Suprapubic skin (tissue), 4 donors: ENCODE results near the gene DAAM2. TPM values are rescaled to one million over a fixed set of nuclear protein-coding genes. Genes with fewer than 3 reads are reported as not detected.
A peak's percentile ranks its signal among the peaks of the same experiment; 100 is the strongest.

Source experiments
- DNase-seq, 2 donors: peaks; one replicate each; pipeline ENCODE4 v3.0.0-alpha.2; 2019; ENCODE audit warnings: low spot score in 2 of 2
- H3K27ac ChIP-seq: fragments of 200-600 bp; sonication (generic); one replicate; pipeline ENCODE4 v1.5.1; 2019
- H3K27me3 ChIP-seq: fragments of 200-600 bp; sonication (generic); one replicate; pipeline ENCODE4 v1.5.1; 2019
- H3K36me3 ChIP-seq: fragments of 200-600 bp; sonication (generic); one replicate; pipeline ENCODE4 v1.5.1; 2019
- H3K4me1 ChIP-seq: fragments of 200-600 bp; sonication (generic); one replicate; pipeline ENCODE4 v1.5.1; 2019
- H3K4me3 ChIP-seq: fragments of 200-600 bp; sonication (generic); one replicate; pipeline ENCODE4 v1.5.1; 2019; ENCODE audit warnings: mild to moderate bottlenecking
- H3K9me3 ChIP-seq: fragments of 200-600 bp; sonication (generic); one replicate; pipeline ENCODE4 v1.5.1; 2019
- EP300 ChIP-seq: sonication (generic); formaldehyde crosslinking; IDR thresholded peaks from one replicate; pipeline ENCODE4 v1.6.1; 2017; ENCODE audit warnings: antibody characterized with exemption
- POLR2A ChIP-seq, 2 donors: fragments of 450-650 bp; IDR thresholded peaks; one replicate each; pipeline ENCODE4 v1.6.1; 2017; ENCODE audit warnings: antibody characterized with exemption in 2 of 2, mild to moderate bottlenecking in 2 of 2, moderate library complexity in 2 of 2
- POLR2AphosphoS5 ChIP-seq, 3 donors: sonication (generic); formaldehyde crosslinking; IDR thresholded peaks; one replicate each; pipeline ENCODE4 v1.6.1; 2017; ENCODE audit warnings: antibody characterized with exemption in 3 of 3
- WGBS: methylation state at CpG from one replicate; pipeline ENCODE4 v1.1.5; 2018; 5-methylcytosine and 5-hydroxymethylcytosine counted together
- total RNA-seq, 4 donors: library from RNA; depleted of rRNA; stranded (reverse); fragments of >200 nt; gene quantifications; one replicate each; pipeline ENCODE4 v1.1.0, GENCODE V29; 2016
- TF ChIP-seq, protein P1 (sequence below), 2 donors: fragments of 200-600 bp in 1 of 2; fragments of 450-650 bp in 1 of 2; sonication (generic) in 1 of 2; IDR thresholded peaks; one replicate each; pipeline ENCODE4 v1.5.1; 2016 to 2019; ENCODE audit warnings: antibody characterized with exemption in 2 of 2, mild to moderate bottlenecking in 1 of 2, moderate library complexity in 1 of 2

Gene DAAM2
- 10 to 100 TPM in 2 of 4 donors, 1 to 10 TPM in 2; 4.7 to 17.6 (median 9.9) TPM for total RNA-seq

DNA sequence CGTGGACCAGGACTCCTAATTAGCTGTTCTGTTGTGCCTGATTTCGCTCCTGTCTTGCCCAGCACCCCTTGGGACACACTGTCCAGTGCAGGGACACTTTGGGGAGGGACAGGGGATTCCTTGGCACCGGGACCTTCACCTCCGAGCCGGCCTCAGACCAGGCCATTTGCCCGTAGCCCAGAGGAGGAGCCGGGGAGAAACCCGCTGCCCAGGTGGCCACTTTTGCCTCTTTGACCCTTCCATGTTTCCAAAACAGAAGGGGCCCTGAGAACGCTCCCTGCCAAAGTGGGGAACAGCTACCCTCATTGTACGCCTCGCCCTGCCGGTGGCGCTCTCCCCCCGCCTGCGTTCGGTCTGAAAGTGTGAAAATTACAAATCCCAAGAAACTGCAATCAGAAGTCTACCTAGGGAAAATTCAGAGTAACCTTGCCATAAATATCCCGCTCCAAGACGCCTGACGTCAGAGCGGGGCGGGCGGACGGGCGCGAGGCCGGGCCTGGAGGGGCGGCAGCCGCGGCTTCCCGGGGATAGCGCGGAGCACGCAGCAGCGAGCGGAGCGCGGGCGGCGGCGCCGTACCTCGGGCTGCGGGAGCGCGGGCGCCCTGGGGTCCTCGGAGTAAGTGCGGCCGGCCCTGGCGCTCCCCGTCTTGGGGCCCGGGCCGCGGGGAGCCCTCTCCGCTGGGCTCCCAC lies at the start of gene DAAM2:
Gene DAAM2, plus strand, starts transcription at position 527 of the 690 bp plus-strand sequence. CDS start 63,927 bp downstream, outside the sequence.
- 4% methylated on average over 53 of the region's 55 CpGs for WGBS
- TF ChIP-seq, protein P1, sequence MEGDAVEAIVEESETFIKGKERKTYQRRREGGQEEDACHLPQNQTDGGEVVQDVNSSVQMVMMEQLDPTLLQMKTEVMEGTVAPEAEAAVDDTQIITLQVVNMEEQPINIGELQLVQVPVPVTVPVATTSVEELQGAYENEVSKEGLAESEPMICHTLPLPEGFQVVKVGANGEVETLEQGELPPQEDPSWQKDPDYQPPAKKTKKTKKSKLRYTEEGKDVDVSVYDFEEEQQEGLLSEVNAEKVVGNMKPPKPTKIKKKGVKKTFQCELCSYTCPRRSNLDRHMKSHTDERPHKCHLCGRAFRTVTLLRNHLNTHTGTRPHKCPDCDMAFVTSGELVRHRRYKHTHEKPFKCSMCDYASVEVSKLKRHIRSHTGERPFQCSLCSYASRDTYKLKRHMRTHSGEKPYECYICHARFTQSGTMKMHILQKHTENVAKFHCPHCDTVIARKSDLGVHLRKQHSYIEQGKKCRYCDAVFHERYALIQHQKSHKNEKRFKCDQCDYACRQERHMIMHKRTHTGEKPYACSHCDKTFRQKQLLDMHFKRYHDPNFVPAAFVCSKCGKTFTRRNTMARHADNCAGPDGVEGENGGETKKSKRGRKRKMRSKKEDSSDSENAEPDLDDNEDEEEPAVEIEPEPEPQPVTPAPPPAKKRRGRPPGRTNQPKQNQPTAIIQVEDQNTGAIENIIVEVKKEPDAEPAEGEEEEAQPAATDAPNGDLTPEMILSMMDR (IDR thresholded peaks at IDR 0.05) = no peak
- TF ChIP-seq POLR2AphosphoS5 (IDR thresholded peaks at IDR 0.05) (no peak), POLR2A (IDR thresholded peaks at IDR 0.05) (peak in 1 of 2 donors; percentile 24), EP300 (no peak)
- Histone ChIP-seq H3K27ac (peak within 1 kb of the TSS; percentile 89), H3K9me3 (no peaks in the 10 kb centered on the region), H3K27me3 (peaks cover 18% of the 10 kb centered on the region), H3K4me1 (peaks cover 23% of the 10 kb centered on the region), H3K4me3 (peak within 1 kb of the TSS; percentile 60), H3K36me3 (no peaks in the 10 kb centered on the region)
- peak in 1 of 2 donors; percentile 71 for DNase-seq

DNA sequence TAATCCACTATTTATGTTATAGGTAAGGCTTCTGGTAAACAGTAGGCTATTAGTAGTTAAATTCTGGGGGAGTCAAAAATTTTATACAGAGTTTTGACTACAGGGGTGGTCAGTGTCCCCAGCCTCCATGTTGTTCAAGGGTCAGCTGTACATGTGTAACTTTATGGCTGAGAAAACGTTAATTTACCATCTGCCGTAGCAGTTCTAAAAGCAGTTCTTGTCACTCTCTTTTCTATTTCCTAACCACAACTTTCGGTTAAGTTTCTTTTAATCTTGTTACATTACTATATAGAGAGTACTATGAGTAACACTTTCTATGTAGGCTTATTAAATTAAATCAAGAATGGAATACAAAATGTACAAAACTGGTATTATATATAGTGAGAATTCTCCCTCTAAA lies 45.4 kb upstream of the DAAM2 start:
- no peak for TF ChIP-seq EP300
- TF ChIP-seq POLR2AphosphoS5 (IDR thresholded peaks at IDR 0.05) = no peak
- Histone ChIP-seq H3K4me3 (no peak overlapping the region), H3K4me1 (no peaks in the 10 kb centered on the region), H3K27me3 (no peaks in the 10 kb centered on the region), H3K27ac (no peak overlapping the region), H3K9me3 (no peaks in the 10 kb centered on the region), H3K36me3 (no peaks in the 10 kb centered on the region)
- DNase-seq = no peak
- 90% methylated on average over 3 of the region's 3 CpGs for WGBS

DNA sequence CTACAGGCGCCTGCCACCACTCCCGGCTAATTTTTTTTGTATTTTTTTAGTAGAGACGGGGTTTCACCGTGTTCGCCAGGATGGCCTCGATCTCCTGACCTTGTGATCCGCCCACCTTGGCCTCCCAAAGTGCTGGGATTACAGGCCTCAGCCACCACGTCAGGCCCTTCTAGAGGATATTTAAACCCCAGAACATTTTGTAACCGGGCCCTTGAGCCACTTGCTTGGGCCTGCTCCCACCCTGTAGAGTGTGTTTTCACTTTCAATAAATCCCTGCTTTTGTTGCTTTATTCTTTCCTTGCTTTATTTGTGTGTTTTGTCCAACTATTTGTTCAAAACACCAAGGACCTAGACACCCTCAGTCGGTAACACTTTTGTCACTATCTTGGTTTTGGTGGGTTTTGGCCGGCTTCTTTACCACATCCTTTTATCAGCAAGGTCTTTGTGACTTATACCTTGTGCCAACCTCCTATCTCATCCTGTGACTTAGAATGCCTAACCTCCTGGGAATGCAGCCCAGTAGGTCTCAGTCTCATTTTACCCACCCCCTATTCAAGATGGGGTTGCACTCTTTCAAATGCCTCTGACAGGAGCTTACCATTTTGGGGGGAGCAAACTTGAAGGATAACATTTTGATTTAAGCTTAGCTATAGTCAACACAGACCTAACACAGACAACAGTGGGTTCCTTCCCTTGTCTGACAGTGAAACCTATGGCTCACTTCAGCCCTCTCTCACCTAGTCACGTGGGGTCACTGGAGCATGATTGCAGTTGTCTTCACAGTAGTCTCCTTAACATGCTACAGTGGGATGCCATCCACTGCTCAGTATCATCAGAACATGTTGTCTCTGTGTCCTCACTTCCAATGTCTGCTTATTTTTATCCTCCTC lies 39.1 kb upstream of the DAAM2 start:
- no peak overlapping the region for H3K27ac ChIP-seq
- TF ChIP-seq, protein P1 (IDR thresholded peaks at IDR 0.05) = no peak
- TF ChIP-seq POLR2AphosphoS5 (IDR thresholded peaks at IDR 0.05) (no peak), POLR2A (IDR thresholded peaks at IDR 0.05) (no peak), EP300 (no peak)
- 88% methylated on average over 12 of the region's 12 CpGs for WGBS

DNA sequence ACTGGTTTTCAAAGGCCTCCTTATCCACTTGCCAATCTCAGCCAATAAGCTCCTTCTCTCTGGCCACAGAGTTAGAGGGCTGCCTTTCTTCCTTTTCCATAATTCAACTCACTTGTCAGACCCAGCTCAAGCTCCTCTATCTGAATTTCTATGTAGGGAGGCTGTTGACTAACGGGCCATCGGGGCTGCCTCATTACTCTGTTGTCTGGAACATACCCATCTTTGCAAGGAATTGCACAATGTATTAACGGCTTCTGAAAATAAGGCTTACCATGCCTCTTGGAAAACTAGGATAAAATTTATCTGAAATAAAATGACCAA lies 38.5 kb upstream of the DAAM2 start:
- no peaks in the 10 kb centered on the region for H3K27me3 ChIP-seq
- no peak overlapping the region for H3K4me3 ChIP-seq
- TF ChIP-seq POLR2AphosphoS5 (IDR thresholded peaks at IDR 0.05) = no peak
- TF ChIP-seq, protein P1 (IDR thresholded peaks at IDR 0.05) = no peak
- no peak for TF ChIP-seq EP300
- no peak for TF ChIP-seq POLR2A (IDR thresholded peaks at IDR 0.05)
- WGBS = 64% methylated on average over 3 of the region's 3 CpGs
- H3K9me3 ChIP-seq = no peaks in the 10 kb centered on the region
- DNase-seq = no peak
- H3K36me3 ChIP-seq = no peaks in the 10 kb centered on the region
- no peak overlapping the region for H3K27ac ChIP-seq
- H3K4me1 ChIP-seq = peaks cover 2% of the 10 kb centered on the region

More for the DNA sequence above, 39.1 kb upstream of the DAAM2 start:
- Histone ChIP-seq H3K27me3 (no peaks in the 10 kb centered on the region), H3K4me1 (peaks cover 2% of the 10 kb centered on the region), H3K4me3 (no peak overlapping the region), H3K36me3 (no peaks in the 10 kb centered on the region), H3K9me3 (no peaks in the 10 kb centered on the region)
- no peak for DNase-seq

DNA sequence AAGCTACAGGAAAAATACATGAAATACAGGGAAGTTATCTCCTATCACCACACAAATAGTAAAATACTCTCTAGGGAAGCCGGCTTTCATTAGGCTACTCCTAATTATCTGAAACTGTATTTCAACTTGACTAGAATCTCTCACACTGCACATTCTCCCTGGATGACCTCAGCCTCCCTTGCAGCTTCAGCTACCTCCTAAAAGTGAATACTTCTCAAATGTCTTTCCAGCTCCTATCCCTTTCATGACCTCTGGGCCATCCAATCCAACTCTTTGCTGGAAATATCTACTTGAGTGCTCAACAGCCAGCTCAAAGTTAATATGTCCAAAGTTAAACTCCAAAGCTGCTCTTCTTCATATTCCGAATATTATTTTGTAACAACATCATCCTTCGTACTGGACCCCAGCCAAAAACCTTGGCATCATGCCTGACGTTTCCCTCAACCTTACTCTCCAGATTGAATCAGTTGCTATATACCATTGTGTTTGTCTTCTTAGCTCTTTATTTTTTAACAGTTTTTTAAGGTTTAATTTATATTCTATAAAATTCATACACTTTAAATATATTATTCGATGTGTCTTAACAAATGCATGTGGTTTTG lies 37.6 kb upstream of the DAAM2 start:
- no peaks in the 10 kb centered on the region for H3K27me3 ChIP-seq
- H3K27ac ChIP-seq = no peak overlapping the region
- H3K4me3 ChIP-seq = no peak overlapping the region
- peaks cover 2% of the 10 kb centered on the region for H3K4me1 ChIP-seq
- TF ChIP-seq, protein P1 (IDR thresholded peaks at IDR 0.05) = no peak
- TF ChIP-seq POLR2AphosphoS5 (IDR thresholded peaks at IDR 0.05) (no peak), POLR2A (IDR thresholded peaks at IDR 0.05) (no peak), EP300 (no peak)
- no peaks in the 10 kb centered on the region for H3K36me3 ChIP-seq
- H3K9me3 ChIP-seq = no peaks in the 10 kb centered on the region
- 60% methylated on average over 5 of the region's 5 CpGs for WGBS
- DNase-seq = no peak
